HUES6 (cell line): ENCODE measurements around the gene OR2B2.
"Not testable (repeated sequence)": the region's sequence is repeated elsewhere in the genome, so short reads cannot be mapped to it uniquely, and the experiment has no call there.

Source experiments
- H3K27ac ChIP-seq: 2 replicates; pipeline ENCODE4 v1.7.0; 2013; ENCODE audit warnings: low read depth, mild to moderate bottlenecking, low read length, inconsistent platforms
- H3K27me3 ChIP-seq: 2 replicates; pipeline ENCODE4 v1.6.1; 2013; ENCODE audit warnings: low read length; ENCODE audit not compliant: control insufficient read depth, insufficient read depth
- H3K36me3 ChIP-seq: 2 replicates; pipeline ENCODE4 v1.6.1; 2013; ENCODE audit warnings: low read length; ENCODE audit not compliant: control insufficient read depth, insufficient read depth
- H3K4me1 ChIP-seq: 2 replicates; pipeline ENCODE4 v1.6.1; 2013; ENCODE audit warnings: low read length; ENCODE audit not compliant: control insufficient read depth, insufficient read depth
- H3K4me3 ChIP-seq: 2 replicates; pipeline ENCODE4 v1.5.1; 2013; ENCODE audit warnings: low read depth, low read length
- H3K9ac ChIP-seq: one replicate; pipeline ENCODE4 v1.6.1; 2013; ENCODE audit warnings: mild to moderate bottlenecking, low read length
- H3K9me3 ChIP-seq: 2 replicates; pipeline ENCODE4 v1.6.1; 2013; ENCODE audit warnings: low read depth, low read length; ENCODE audit not compliant: control insufficient read depth, insufficient read depth

The OR2B2 gene

GRCh38 chr6:27911956-27912446, at the start of gene OR2B2:
Gene OR2B2 (minus strand): TSS chr6:27912396. CDS start chr6:27912319, 77 bp downstream.
- Histone ChIP-seq H3K4me3 (no peak within 1 kb of the TSS), H3K4me1 (no peaks in the 10 kb centered on the region), H3K9ac (no peak within 1 kb of the TSS), H3K9me3 (no peaks in the 10 kb centered on the region), H3K36me3 (no peaks in the 10 kb centered on the region), H3K27ac (no peak within 1 kb of the TSS), H3K27me3 (no peaks in the 10 kb centered on the region)

- Histone ChIP-seq H3K27me3 (no peaks in the 10 kb centered on the region), H3K36me3 (no peaks in the 10 kb centered on the region), H3K4me1 (no peaks in the 10 kb centered on the region), H3K27ac (no peak overlapping the region), H3K9me3 (no peaks in the 10 kb centered on the region), H3K9ac (no peak overlapping the region), H3K4me3 (no peak overlapping the region)
Observed at GRCh38 chr6:27957516-27957915, 45.3 kb upstream of the OR2B2 start.

- Histone ChIP-seq H3K36me3 (no peaks in the 10 kb centered on the region), H3K9ac (no peak within 1 kb of the TSS), H3K4me1 (no peaks in the 10 kb centered on the region), H3K27me3 (peaks cover 2% of the 10 kb centered on the region; the same call in 1 of the 2 replicates), H3K9me3 (no peaks in the 10 kb centered on the region), H3K27ac (no peak within 1 kb of the TSS), H3K4me3 (no peak within 1 kb of the TSS)
Observed at GRCh38 chr6:27956941-27957340, 44.7 kb upstream of the OR2B2 start, which contains the start of gene OR2B6. Gene OR2B6 (plus strand): TSS chr6:27957241. CDS start chr6:27957241, 0 bp downstream.

- H3K9me3 ChIP-seq: no peaks in the 10 kb centered on the region
- H3K9ac ChIP-seq: no peak overlapping the region
- no peak overlapping the region for H3K27ac ChIP-seq
- H3K27me3 ChIP-seq: peaks cover 2% of the 10 kb centered on the region; the same call in 1 of the 2 replicates
- H3K4me3 ChIP-seq: no peak overlapping the region
- H3K4me1 ChIP-seq: no peaks in the 10 kb centered on the region
- no peaks in the 10 kb centered on the region for H3K36me3 ChIP-seq
Observed at GRCh38 chr6:27951040-27951439, 38.8 kb upstream of the OR2B2 start.

GRCh38 chr6:27948237-27948636, 36.0 kb upstream of the OR2B2 start:
- no peak overlapping the region for H3K9ac ChIP-seq
- H3K4me1 ChIP-seq: no peaks in the 10 kb centered on the region
- H3K27me3 ChIP-seq: peaks cover 2% of the 10 kb centered on the region; the same call in 1 of the 2 replicates
- H3K9me3 ChIP-seq: no peaks in the 10 kb centered on the region
- H3K36me3 ChIP-seq: no peaks in the 10 kb centered on the region
- no peak overlapping the region for H3K27ac ChIP-seq
- no peak overlapping the region for H3K4me3 ChIP-seq

- H3K27ac ChIP-seq, H3K9ac ChIP-seq, H3K9me3 ChIP-seq, H3K36me3 ChIP-seq, H3K27me3 ChIP-seq, H3K4me3 ChIP-seq, H3K4me1 ChIP-seq: not testable (repeated sequence)
Observed at GRCh38 chr6:27943072-27943471, 30.9 kb upstream of the OR2B2 start.

- Histone ChIP-seq H3K4me3 (no peak overlapping the region), H3K9me3 (no peaks in the 10 kb centered on the region), H3K27ac (no peak overlapping the region), H3K4me1 (no peaks in the 10 kb centered on the region), H3K27me3 (peaks cover 8% of the 10 kb centered on the region; the same call in 1 of the 2 replicates), H3K9ac (no peak overlapping the region), H3K36me3 (no peaks in the 10 kb centered on the region)
Observed at GRCh38 chr6:27940766-27941165, 28.6 kb upstream of the OR2B2 start.

GRCh38 chr6:27931209-27931608, 19.0 kb upstream of the OR2B2 start:
- Histone ChIP-seq H3K4me3 (no peak overlapping the region), H3K9me3 (peaks cover 13% of the 10 kb centered on the region), H3K36me3 (no peaks in the 10 kb centered on the region), H3K27ac (no peak overlapping the region), H3K4me1 (no peaks in the 10 kb centered on the region), H3K9ac (no peak overlapping the region), H3K27me3 (no peaks in the 10 kb centered on the region; the same call in 1 of the 2 replicates)

- not testable (repeated sequence) for H3K27ac ChIP-seq, H3K9ac ChIP-seq, H3K27me3 ChIP-seq, H3K36me3 ChIP-seq, H3K4me3 ChIP-seq, H3K4me1 ChIP-seq
- peaks cover 13% of the 10 kb centered on the region for H3K9me3 ChIP-seq
Observed at GRCh38 chr6:27929930-27930329, 17.7 kb upstream of the OR2B2 start.

- not testable (repeated sequence) for H3K27ac ChIP-seq, H3K36me3 ChIP-seq
Observed at GRCh38 chr6:27928041-27928440, 15.8 kb upstream of the OR2B2 start.

GRCh38 chr6:27924179-27924578, 12.0 kb upstream of the OR2B2 start:
- H3K27ac ChIP-seq: no peak overlapping the region
- peaks cover 7% of the 10 kb centered on the region for H3K9me3 ChIP-seq
- no peak overlapping the region for H3K4me3 ChIP-seq
- no peaks in the 10 kb centered on the region for H3K4me1 ChIP-seq
- no peak overlapping the region for H3K9ac ChIP-seq
- H3K36me3 ChIP-seq: no peaks in the 10 kb centered on the region
- no peaks in the 10 kb centered on the region for H3K27me3 ChIP-seq

More at GRCh38 chr6:27928041-27928440, 15.8 kb upstream of the OR2B2 start:
- H3K4me3 ChIP-seq, H3K4me1 ChIP-seq, H3K27me3 ChIP-seq, H3K9ac ChIP-seq: not testable (repeated sequence)
- peaks cover 13% of the 10 kb centered on the region for H3K9me3 ChIP-seq

- Histone ChIP-seq H3K27ac (no peak overlapping the region), H3K9ac (no peak overlapping the region), H3K4me3 (no peak overlapping the region), H3K36me3 (no peaks in the 10 kb centered on the region), H3K4me1 (no peaks in the 10 kb centered on the region), H3K27me3 (no peaks in the 10 kb centered on the region), H3K9me3 (no peaks in the 10 kb centered on the region)
Observed at GRCh38 chr6:27922949-27923348, 10.8 kb upstream of the OR2B2 start.
